Measurements from ENCODE around the gene MIB1. TPM values are rescaled to one million over a fixed set of nuclear protein-coding genes. Genes with fewer than 3 reads are reported as not detected.

Gene MIB1
- total RNA-seq, 1 experiment from 2014 or later = 48.8 TPM

DNA sequence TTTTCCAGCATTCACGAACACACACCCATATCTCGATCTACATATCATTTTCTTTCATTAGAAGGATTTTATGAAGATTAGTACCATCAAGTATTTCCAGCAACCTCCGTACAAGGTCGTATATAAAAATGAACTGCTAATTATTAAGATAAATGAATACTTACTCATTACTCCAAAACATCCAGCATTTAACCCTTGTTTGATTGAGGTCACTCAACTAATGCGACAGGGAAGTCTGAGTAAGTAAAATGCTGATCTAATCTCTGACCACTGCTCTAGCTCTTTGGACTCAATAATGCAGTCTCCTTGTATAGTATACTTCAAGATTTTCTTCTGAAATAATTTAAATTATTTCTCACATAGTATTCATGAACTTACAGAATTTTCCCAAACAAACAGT lies 38.0 kb upstream of the MIB1 start:
- Histone ChIP-seq H2AK5ac (ENCODE audit: insufficient read length, low read length) (no peak overlapping the region), H4K8ac (replicated peaks; ENCODE audit: insufficient read length, low read depth, low read length) (no peak overlapping the region), H3K79me2 (ENCODE audit: insufficient read depth, low read length) (no peaks in the 10 kb centered on the region), H2BK5ac (ENCODE audit: insufficient read length, low read length) (no peak overlapping the region), H4K20me1 (ENCODE audit: control insufficient read depth, insufficient read depth, insufficient read length) (no peaks in the 10 kb centered on the region), H2BK120ac (ENCODE audit: low read depth, low read length, poor library complexity, severe bottlenecking) (no peak overlapping the region), H3K56ac (ENCODE audit: insufficient read length, low read depth, low read length) (no peak overlapping the region), H3K23me2 (ENCODE audit: insufficient read length, low read depth, low read length, poor library complexity, severe bottlenecking) (peaks cover 6% of the 10 kb centered on the region), H3K4me1 (ENCODE audit: insufficient read depth, low read length) (no peaks in the 10 kb centered on the region), H3K4me2 (ENCODE audit: insufficient read depth, insufficient read length, low read length) (no peak overlapping the region), H3K79me1 (ENCODE audit: insufficient read depth, low read depth, low read length, poor library complexity, severe bottlenecking) (no peaks in the 10 kb centered on the region), H2BK20ac (ENCODE audit: low read depth, low read length, poor library complexity, severe bottlenecking) (no peak overlapping the region), H3K27me3 (ENCODE audit: insufficient read depth, low read length) (no peaks in the 10 kb centered on the region), H3K9me3 (ENCODE audit: control insufficient read depth, low read depth, low read length) (no peaks in the 10 kb centered on the region), H4K91ac (ENCODE audit: insufficient read length, low read depth, low read length) (no peak overlapping the region), H3K14ac (ENCODE audit: insufficient read depth, low read length) (no peak overlapping the region), H2BK15ac (ENCODE audit: low read depth, low read length) (no peak overlapping the region), H3T11ph (ENCODE audit: low read length) (no peak overlapping the region), H2AFZ (ENCODE audit: low read length) (no peak overlapping the region), H3K18ac (ENCODE audit: insufficient read length, low read depth, low read length) (no peak overlapping the region), H3K23ac (ENCODE audit: insufficient read length, low read depth, low read length) (no peak overlapping the region), H4K5ac (ENCODE audit: insufficient read length, low read depth, low read length) (no peak overlapping the region), H3K9ac (ENCODE audit: extremely low read depth, insufficient read length, low read length) (no peak overlapping the region), H3K4ac (ENCODE audit: low read depth, low read length) (no peak overlapping the region), H2BK12ac (ENCODE audit: insufficient read length, low read depth, low read length) (no peak overlapping the region), H3K27ac (ENCODE audit: insufficient read length, low read depth, low read length) (no peak overlapping the region)
- WGBS (ENCODE audit: extremely low coverage, insufficient read length, low lambda C conversion rate) = 100% methylated on average over 2 of the region's 5 CpGs
- Mint-ChIP-seq H3K36me3 (ENCODE audit: insufficient read depth in 1 of 3, low read depth in 3 of 3) (peaks cover 11 to 36% (median 35%) of the 10 kb centered on the region in 3 experiments), H3K4me3 (peak overlapping the region; percentile 83 to 93), H3K9me3 (peaks cover 10 to 14% of the 10 kb centered on the region in 2 experiments), H3K27ac (no peak overlapping the region), H3K4me1 (peaks cover 13 to 21% of the 10 kb centered on the region in 2 experiments), H3K27me3 (ENCODE audit: low read depth) (peaks cover 10% of the 10 kb centered on the region)
- DNase-seq = no peak
- TF ChIP-seq, protein P1, sequence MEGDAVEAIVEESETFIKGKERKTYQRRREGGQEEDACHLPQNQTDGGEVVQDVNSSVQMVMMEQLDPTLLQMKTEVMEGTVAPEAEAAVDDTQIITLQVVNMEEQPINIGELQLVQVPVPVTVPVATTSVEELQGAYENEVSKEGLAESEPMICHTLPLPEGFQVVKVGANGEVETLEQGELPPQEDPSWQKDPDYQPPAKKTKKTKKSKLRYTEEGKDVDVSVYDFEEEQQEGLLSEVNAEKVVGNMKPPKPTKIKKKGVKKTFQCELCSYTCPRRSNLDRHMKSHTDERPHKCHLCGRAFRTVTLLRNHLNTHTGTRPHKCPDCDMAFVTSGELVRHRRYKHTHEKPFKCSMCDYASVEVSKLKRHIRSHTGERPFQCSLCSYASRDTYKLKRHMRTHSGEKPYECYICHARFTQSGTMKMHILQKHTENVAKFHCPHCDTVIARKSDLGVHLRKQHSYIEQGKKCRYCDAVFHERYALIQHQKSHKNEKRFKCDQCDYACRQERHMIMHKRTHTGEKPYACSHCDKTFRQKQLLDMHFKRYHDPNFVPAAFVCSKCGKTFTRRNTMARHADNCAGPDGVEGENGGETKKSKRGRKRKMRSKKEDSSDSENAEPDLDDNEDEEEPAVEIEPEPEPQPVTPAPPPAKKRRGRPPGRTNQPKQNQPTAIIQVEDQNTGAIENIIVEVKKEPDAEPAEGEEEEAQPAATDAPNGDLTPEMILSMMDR (conservative IDR thresholded peaks at IDR 0.05) = no peak

All from H9 (cell line).